Muscle of leg (tissue), 11 donors: ENCODE results near the gene GIT1. TPM values are rescaled to one million over a fixed set of nuclear protein-coding genes. Genes with fewer than 3 reads are reported as not detected.
A peak's percentile ranks its signal among the peaks of the same experiment; 100 is the strongest.

Experiments
- DNase-seq: peaks from one replicate; pipeline ENCODE4 v3.0.0; 2013
- H3K27ac ChIP-seq: one replicate; pipeline ENCODE4 v1.5.1; 2013; ENCODE audit warnings: mild to moderate bottlenecking, low read length, control low read depth
- H3K27me3 ChIP-seq: one replicate; pipeline ENCODE4 v1.6.1; 2013; ENCODE audit warnings: low read length; ENCODE audit not compliant: control insufficient read depth, insufficient read depth
- H3K36me3 ChIP-seq: one replicate; pipeline ENCODE4 v1.6.1; 2013; ENCODE audit warnings: low read length; ENCODE audit not compliant: control insufficient read depth, insufficient read depth
- H3K4me1 ChIP-seq: one replicate; pipeline ENCODE4 v1.6.1; 2013; ENCODE audit warnings: low read length; ENCODE audit not compliant: control insufficient read depth, insufficient read depth
- H3K4me3 ChIP-seq: one replicate; pipeline ENCODE4 v1.5.1; 2013; ENCODE audit warnings: low read length, control low read depth
- H3K9me3 ChIP-seq: replicated peaks from 2 replicates; pipeline ENCODE4 v1.6.1; 2013; ENCODE audit warnings: low read depth, low read length; ENCODE audit not compliant: control insufficient read depth
- WGBS: methylation state at CpG from one replicate; pipeline ENCODE4 v1.1.5; 2013; ENCODE audit warnings: missing lambda C conversion rate; ENCODE audit not compliant: insufficient coverage; 5-methylcytosine and 5-hydroxymethylcytosine counted together
- polyA plus RNA-seq, 8 donors: library from polyadenylated mRNA; unstranded; fragments of 120-200 nt; gene quantifications; one replicate each; pipeline versions ENCODE4 v1.2.1 to v1.2.3, GENCODE V29; 2013; ENCODE audit warnings: inconsistent platforms in 1 of 8, low replicate concordance in 1 of 8; ENCODE audit not compliant: insufficient read length in 8 of 8, insufficient read depth in 1 of 8
- total RNA-seq: library from RNA; stranded (reverse); fragments of 120-200 nt; gene quantifications from one replicate; pipeline ENCODE4 v1.2.4, GENCODE V29; 2013

The GIT1 gene
- total and polyA plus RNA-seq, 9 donors = 16.4 to 33.7 (median 31.4) TPM

GRCh38 chr17:29593591-29594518 lies 4.4 kb upstream of the GIT1 start:
- WGBS = 5% methylated on average over 57 of the region's 64 CpGs
- no peaks in the 10 kb centered on the region for H3K9me3 ChIP-seq
- no peak overlapping the region for H3K27ac ChIP-seq
- DNase-seq = no peak
- peak overlapping the region; percentile 58 for H3K4me3 ChIP-seq
- peaks cover 8% of the 10 kb centered on the region for H3K27me3 ChIP-seq
- H3K4me1 ChIP-seq = peaks cover 73% of the 10 kb centered on the region
- H3K36me3 ChIP-seq = no peaks in the 10 kb centered on the region

- H3K9me3 ChIP-seq = no peaks in the 10 kb centered on the region
- peak; percentile 74 for DNase-seq
- no peaks in the 10 kb centered on the region for H3K36me3 ChIP-seq
- under 1% methylated on average over 95 of the region's 96 CpGs for WGBS
- peaks cover 8% of the 10 kb centered on the region for H3K27me3 ChIP-seq
- H3K4me3 ChIP-seq = peak within 1 kb of the TSS; percentile 58
- peaks cover 80% of the 10 kb centered on the region for H3K4me1 ChIP-seq
- H3K27ac ChIP-seq = peak within 1 kb of the TSS; percentile 89
Observed at GRCh38 chr17:29592850-29593551, 3.6 kb upstream of the GIT1 start, which contains the start of gene ANKRD13B. ANKRD13B (plus strand) TSS chr17:29593132; CDS start chr17:29593622, 490 bp downstream.

- 5% methylated on average over 11 of the region's 25 CpGs for WGBS
- Histone ChIP-seq H3K36me3 (peaks cover under 1% of the 10 kb centered on the region), H3K4me1 (peaks cover 81% of the 10 kb centered on the region), H3K4me3 (peak overlapping the region; percentile 54), H3K27me3 (peaks cover 8% of the 10 kb centered on the region), H3K9me3 (no peaks in the 10 kb centered on the region), H3K27ac (peak overlapping the region; percentile 89)
- peak; percentile 93 for DNase-seq
Observed at GRCh38 chr17:29591737-29592608, 2.5 kb upstream of the GIT1 start.

- DNase-seq = peak; percentile 85
- H3K4me3 ChIP-seq = peak overlapping the region; percentile 54
Observed at GRCh38 chr17:29591146-29591736, 1.8 kb upstream of the GIT1 start.

GRCh38 chr17:29590411-29591145 lies 1.1 kb upstream of the GIT1 start:
- peaks cover 8% of the 10 kb centered on the region for H3K27me3 ChIP-seq

More at GRCh38 chr17:29591146-29591736, 1.8 kb upstream of the GIT1 start:
- Histone ChIP-seq H3K4me1 (peaks cover 79% of the 10 kb centered on the region), H3K27ac (peak overlapping the region; percentile 89), H3K27me3 (peaks cover 8% of the 10 kb centered on the region), H3K9me3 (no peaks in the 10 kb centered on the region), H3K36me3 (peaks cover 4% of the 10 kb centered on the region)
- 0% methylated on average over 15 of the region's 31 CpGs for WGBS

GRCh38 chr17:29588562-29589411 lies 661 bp downstream of the GIT1 start:
- DNase-seq = peak; percentile 45

More at GRCh38 chr17:29590411-29591145, 1.1 kb upstream of the GIT1 start:
- Histone ChIP-seq H3K9me3 (no peaks in the 10 kb centered on the region), H3K27ac (peak overlapping the region; percentile 89), H3K36me3 (peaks cover 5% of the 10 kb centered on the region), H3K4me3 (peak overlapping the region; percentile 54), H3K4me1 (peaks cover 77% of the 10 kb centered on the region)
- no peak for DNase-seq
- WGBS = 14% methylated on average over 10 of the region's 30 CpGs

GRCh38 chr17:29588017-29588561 lies 1.4 kb downstream of the GIT1 start:
- no peak for DNase-seq
- Histone ChIP-seq H3K4me1 (peaks cover 84% of the 10 kb centered on the region), H3K9me3 (no peaks in the 10 kb centered on the region), H3K27me3 (no peaks in the 10 kb centered on the region), H3K36me3 (peaks cover 19% of the 10 kb centered on the region), H3K4me3 (peak overlapping the region; percentile 67), H3K27ac (peak overlapping the region; percentile 82)
- WGBS = 0% methylated on average over 3 of the region's 8 CpGs

More at GRCh38 chr17:29588562-29589411, 661 bp downstream of the GIT1 start:
- H3K27ac ChIP-seq = peak overlapping the region; percentile 82
- WGBS = under 1% methylated on average over 61 of the region's 72 CpGs
- peaks cover 78% of the 10 kb centered on the region for H3K4me1 ChIP-seq
- H3K36me3 ChIP-seq = peaks cover 12% of the 10 kb centered on the region
- peak overlapping the region; percentile 67 for H3K4me3 ChIP-seq
- H3K27me3 ChIP-seq = peaks cover 2% of the 10 kb centered on the region
- no peaks in the 10 kb centered on the region for H3K9me3 ChIP-seq

- peaks cover 24% of the 10 kb centered on the region for H3K36me3 ChIP-seq
- no peaks in the 10 kb centered on the region for H3K27me3 ChIP-seq
- WGBS = 83% methylated on average over 2 of the region's 6 CpGs
- no peaks in the 10 kb centered on the region for H3K9me3 ChIP-seq
- DNase-seq = no peak
- H3K4me3 ChIP-seq = peak overlapping the region; percentile 67
- H3K27ac ChIP-seq = peak overlapping the region; percentile 15
- peaks cover 85% of the 10 kb centered on the region for H3K4me1 ChIP-seq
Observed at GRCh38 chr17:29587591-29587990, 1.9 kb downstream of the GIT1 start.
